ENCODE data around the gene LSS.

The LSS gene

GRCh38 chr21:46247699-46248421 is 19.3 kb upstream of the LSS start:
- H3K27me3 ChIP-seq (replicated peaks; ENCODE audit: insufficient read depth, low read length), result no peaks in the 10 kb centered on the region
- no peaks in the 10 kb centered on the region for H3K4me1 ChIP-seq (ENCODE audit: low read length)
- no peaks in the 10 kb centered on the region for H4K20me1 ChIP-seq (ENCODE audit: insufficient read depth, low read length)
- no peak for TF ChIP-seq CTCF (IDR thresholded peaks at IDR 0.05; ENCODE audit: low read length)
- no peak for TF ChIP-seq EZH2phosphoT487 (IDR thresholded peaks at IDR 0.05; ENCODE audit: low read length)
- TF ChIP-seq EZH2 (optimal IDR thresholded peaks at IDR 0.05; ENCODE audit: low read depth, low read length), result no peak
- peaks cover 26% of the 10 kb centered on the region for H3K36me3 ChIP-seq (replicated peaks; ENCODE audit: insufficient read depth, low read length)
- no peak overlapping the region for H2AFZ ChIP-seq (ENCODE audit: low read length)
- no peak overlapping the region for H3K4me2 ChIP-seq (ENCODE audit: low read depth, low read length)
- H3K4me3 ChIP-seq (ENCODE audit: low read length), result no peak overlapping the region
- H3K79me2 ChIP-seq (ENCODE audit: low read length), result 0 out of 2 replicates have a peak, but pooled peaks cover 5% of the 10 kb centered on the region
- no peaks in the 10 kb centered on the region for H3K9me2 ChIP-seq (replicated peaks; ENCODE audit: insufficient read depth, low read length)
- no peaks in the 10 kb centered on the region for H3F3A ChIP-seq (ENCODE audit: insufficient read depth, low read length)
- H3K27ac ChIP-seq (ENCODE audit: low read length), result no peak overlapping the region
- no peak for DNase-seq
- no peak overlapping the region for H3K9ac ChIP-seq (ENCODE audit: low read length)
- no peaks in the 10 kb centered on the region for H3K9me3 ChIP-seq (replicated peaks; ENCODE audit: insufficient read depth, low read length)

GRCh38 chr21:46246345-46246744 is 17.8 kb upstream of the LSS start:
- no peak for TF ChIP-seq EZH2phosphoT487 (IDR thresholded peaks at IDR 0.05; ENCODE audit: low read length)
- no peak for TF ChIP-seq EZH2 (optimal IDR thresholded peaks at IDR 0.05; ENCODE audit: low read depth, low read length)
- no peak for TF ChIP-seq CTCF (IDR thresholded peaks at IDR 0.05; ENCODE audit: low read length)
- Histone ChIP-seq H3K4me2 (ENCODE audit: low read depth, low read length) (no peak overlapping the region), H3K9me3 (replicated peaks; ENCODE audit: insufficient read depth, low read length) (no peaks in the 10 kb centered on the region), H3K9ac (ENCODE audit: low read length) (no peak overlapping the region), H3K27ac (ENCODE audit: low read length) (no peak overlapping the region), H3K36me3 (replicated peaks; ENCODE audit: insufficient read depth, low read length) (peaks cover 26% of the 10 kb centered on the region), H3F3A (ENCODE audit: insufficient read depth, low read length) (no peaks in the 10 kb centered on the region), H2AFZ (ENCODE audit: low read length) (no peak overlapping the region), H3K79me2 (ENCODE audit: low read length) (0 out of 2 replicates have a peak, but pooled peaks cover 5% of the 10 kb centered on the region), H3K9me2 (replicated peaks; ENCODE audit: insufficient read depth, low read length) (no peaks in the 10 kb centered on the region), H3K4me3 (ENCODE audit: low read length) (no peak overlapping the region), H4K20me1 (ENCODE audit: insufficient read depth, low read length) (no peaks in the 10 kb centered on the region), H3K27me3 (replicated peaks; ENCODE audit: insufficient read depth, low read length) (no peaks in the 10 kb centered on the region), H3K4me1 (ENCODE audit: low read length) (no peaks in the 10 kb centered on the region)
- no peak for DNase-seq

- H3K9me2 ChIP-seq (replicated peaks; ENCODE audit: insufficient read depth, low read length), result no peaks in the 10 kb centered on the region
- H3F3A ChIP-seq (ENCODE audit: insufficient read depth, low read length), result no peaks in the 10 kb centered on the region
- DNase-seq, result no peak
- H3K4me2 ChIP-seq (ENCODE audit: low read depth, low read length), result no peak overlapping the region
- H2AFZ ChIP-seq (ENCODE audit: low read length), result no peak overlapping the region
- no peaks in the 10 kb centered on the region for H4K20me1 ChIP-seq (ENCODE audit: insufficient read depth, low read length)
- H3K27me3 ChIP-seq (replicated peaks; ENCODE audit: insufficient read depth, low read length), result no peaks in the 10 kb centered on the region
- 0 out of 2 replicates have a peak, but pooled peaks cover 5% of the 10 kb centered on the region for H3K79me2 ChIP-seq (ENCODE audit: low read length)
- no peak overlapping the region for H3K9ac ChIP-seq (ENCODE audit: low read length)
- H3K4me1 ChIP-seq (ENCODE audit: low read length), result no peaks in the 10 kb centered on the region
- no peaks in the 10 kb centered on the region for H3K9me3 ChIP-seq (replicated peaks; ENCODE audit: insufficient read depth, low read length)
- peaks cover 26% of the 10 kb centered on the region for H3K36me3 ChIP-seq (replicated peaks; ENCODE audit: insufficient read depth, low read length)
- no peak overlapping the region for H3K4me3 ChIP-seq (ENCODE audit: low read length)
- no peak overlapping the region for H3K27ac ChIP-seq (ENCODE audit: low read length)
- no peak for TF ChIP-seq EZH2phosphoT487 (IDR thresholded peaks at IDR 0.05; ENCODE audit: low read length)
Measured at GRCh38 chr21:46245213-46245915, 16.8 kb upstream of the LSS start.

Data from MM.1S (cell line).